ENCODE data around the gene AKAP8L.
A peak's percentile ranks its signal among the peaks of the same experiment; 100 is the strongest.

The AKAP8L gene, protein sequence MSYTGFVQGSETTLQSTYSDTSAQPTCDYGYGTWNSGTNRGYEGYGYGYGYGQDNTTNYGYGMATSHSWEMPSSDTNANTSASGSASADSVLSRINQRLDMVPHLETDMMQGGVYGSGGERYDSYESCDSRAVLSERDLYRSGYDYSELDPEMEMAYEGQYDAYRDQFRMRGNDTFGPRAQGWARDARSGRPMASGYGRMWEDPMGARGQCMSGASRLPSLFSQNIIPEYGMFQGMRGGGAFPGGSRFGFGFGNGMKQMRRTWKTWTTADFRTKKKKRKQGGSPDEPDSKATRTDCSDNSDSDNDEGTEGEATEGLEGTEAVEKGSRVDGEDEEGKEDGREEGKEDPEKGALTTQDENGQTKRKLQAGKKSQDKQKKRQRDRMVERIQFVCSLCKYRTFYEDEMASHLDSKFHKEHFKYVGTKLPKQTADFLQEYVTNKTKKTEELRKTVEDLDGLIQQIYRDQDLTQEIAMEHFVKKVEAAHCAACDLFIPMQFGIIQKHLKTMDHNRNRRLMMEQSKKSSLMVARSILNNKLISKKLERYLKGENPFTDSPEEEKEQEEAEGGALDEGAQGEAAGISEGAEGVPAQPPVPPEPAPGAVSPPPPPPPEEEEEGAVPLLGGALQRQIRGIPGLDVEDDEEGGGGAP

DNA sequence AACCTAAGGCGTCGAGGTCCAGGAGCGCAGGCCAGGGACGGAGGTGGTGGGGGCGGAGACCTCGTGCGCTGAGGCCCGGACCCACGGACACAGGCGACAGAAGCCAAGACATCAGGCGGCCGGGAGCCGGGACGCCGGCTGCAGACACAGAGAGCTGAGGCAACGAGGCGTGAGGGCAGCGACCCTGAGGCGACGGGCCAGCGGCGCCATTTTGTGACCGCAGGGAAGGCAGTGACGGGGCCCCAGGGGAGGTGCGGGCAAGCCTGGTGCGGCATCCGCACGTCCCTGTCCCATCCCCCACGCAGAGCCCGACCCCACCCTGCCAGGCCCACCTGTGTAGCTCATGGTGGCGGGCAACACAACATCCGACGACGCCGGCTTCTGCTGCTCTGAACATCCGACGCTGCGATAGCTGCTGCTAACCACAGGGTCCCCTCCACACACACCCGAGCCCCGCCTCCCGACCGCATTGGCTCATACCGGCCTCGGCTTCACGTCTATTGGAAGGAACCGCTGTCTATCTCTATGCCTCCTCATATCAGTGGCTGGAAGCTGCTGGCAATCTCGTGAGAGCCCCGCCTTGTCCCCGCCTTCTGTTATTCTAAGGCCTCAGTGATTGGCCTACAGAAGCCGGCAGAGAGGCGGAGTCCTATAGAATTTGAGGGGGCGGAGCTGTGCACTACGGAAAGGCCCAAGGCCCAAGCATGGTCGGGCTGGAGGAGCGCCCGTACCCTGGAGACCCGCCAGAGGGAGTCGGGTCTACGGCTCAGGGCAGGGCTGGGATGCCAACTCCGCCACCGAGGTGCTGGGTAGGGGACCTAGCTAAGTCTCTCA lies at the start of gene AKAP8L:
AKAP8L (minus strand) TSS at position 410 of the 834 bp plus-strand sequence; CDS start at position 345, 65 bp downstream.
- DNase-seq, result peak; percentile 99

DNA sequence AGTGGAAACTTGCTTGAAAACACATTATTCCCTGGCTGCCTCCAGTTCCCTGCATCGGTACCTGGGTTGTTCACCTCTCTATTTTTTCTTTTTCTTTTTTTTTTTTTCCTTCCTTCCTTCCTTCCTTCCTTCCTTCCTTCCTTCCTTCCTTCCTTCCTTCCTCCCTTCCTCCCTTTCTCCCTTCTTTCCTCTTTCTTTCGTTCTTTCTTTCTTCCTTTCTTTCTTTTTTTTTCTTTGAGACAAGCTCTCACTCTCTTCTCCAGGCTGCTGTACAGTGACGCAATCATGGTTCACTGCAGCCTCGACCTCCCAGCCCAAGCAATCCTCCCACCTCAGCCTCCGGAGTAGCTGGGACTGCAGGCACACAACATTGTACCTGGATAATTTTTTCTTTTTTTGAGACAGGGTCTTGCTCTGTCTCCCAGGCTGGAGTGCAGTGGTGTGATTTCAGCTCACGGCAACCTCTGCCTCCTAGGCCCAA lies 49.0 kb upstream of the AKAP8L start:
- no peak for DNase-seq

DNA sequence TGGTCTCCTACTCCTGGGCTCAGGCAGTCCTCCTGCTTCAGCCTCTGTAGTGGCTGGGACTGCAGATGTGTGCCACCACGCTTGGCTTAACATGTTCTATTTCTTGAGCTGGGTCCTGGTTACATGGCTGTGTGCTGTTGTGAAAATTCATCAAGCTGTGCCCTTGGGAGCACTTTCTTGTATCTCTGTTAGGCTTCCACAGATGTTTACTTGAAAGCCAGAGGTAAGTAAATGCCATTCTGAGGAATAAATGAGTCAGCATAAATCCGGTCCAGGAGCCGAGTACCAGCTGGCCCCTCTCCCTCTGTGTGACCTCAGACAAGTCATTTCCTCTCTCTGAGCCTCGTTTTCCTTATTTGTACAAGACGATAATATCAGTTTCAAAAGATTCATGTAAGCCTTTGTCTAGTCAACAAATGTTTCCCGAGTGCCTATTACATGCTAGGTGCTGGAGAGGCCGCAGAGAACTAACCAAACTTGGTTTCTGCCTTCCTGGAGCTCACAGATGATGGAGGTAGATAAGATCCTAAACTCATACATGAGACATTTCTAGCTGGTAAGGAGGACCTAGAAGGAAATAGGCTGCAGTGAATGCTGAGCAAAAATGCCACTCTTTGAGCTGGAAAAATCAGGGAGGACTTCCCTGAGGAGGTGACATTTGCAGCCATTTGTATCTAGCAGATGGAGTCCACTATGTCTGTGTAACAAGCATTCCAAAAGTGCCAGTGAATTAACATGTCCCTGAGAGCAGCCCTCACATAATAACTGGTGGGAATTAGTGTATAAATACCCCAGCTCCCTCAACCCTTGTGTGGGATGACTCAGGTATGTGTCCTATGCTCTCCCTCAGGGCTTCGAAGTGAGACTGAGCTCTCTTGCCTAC lies 48.3 kb upstream of the AKAP8L start:
- DNase-seq, result no peak

DNA sequence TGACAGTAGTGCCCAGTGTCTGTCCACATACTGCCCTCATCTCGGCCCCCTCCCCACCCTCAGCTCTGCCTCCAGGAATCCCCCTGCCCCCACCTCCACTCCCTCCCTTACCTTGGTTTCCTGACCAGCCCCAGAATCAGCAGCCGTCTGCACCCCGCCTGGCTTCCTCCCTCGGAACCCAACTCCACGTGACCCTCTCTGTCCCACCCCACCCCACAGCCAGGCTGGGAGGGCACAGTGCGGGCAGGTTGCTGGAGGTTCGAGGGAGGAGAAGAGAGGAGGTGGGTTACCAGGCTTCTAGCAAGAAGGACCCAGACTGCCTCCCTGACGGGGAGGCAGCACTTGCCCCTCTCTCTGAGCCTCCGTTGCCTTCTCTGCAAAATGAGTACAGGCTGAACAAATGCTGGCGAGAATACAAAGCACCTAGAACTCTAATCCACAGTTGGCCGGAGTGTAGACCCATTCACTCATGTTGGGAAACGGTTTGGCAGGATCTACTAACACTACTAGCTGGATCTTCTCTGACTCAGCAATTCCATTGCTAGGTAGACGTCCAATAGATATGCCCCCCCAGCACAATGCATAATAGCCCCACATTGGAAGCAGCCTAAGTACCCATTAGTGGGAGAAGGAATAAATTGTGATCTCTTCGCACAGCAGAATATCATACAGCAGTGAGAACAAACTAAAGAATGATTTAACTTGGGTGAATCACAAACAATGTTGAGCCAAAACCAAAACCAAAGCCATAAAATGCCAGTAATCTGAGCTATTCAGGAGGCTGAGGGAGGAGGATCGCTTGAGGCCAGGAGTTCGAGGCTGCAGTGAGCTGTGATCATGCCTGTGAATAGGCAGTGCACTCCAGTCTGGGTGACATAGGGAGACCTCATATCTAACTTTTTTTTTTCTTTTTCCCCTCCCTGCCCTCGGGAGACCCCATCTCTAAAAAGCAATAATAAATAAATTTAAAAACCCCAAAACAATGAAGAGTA lies 45.9 kb upstream of the AKAP8L start, which contains the start of gene RASAL3:
RASAL3 (minus strand) TSS at position 151 of the 992 bp plus-strand sequence. CDS start 186 bp downstream, outside the sequence.
- DNase-seq, result no peak

DNA sequence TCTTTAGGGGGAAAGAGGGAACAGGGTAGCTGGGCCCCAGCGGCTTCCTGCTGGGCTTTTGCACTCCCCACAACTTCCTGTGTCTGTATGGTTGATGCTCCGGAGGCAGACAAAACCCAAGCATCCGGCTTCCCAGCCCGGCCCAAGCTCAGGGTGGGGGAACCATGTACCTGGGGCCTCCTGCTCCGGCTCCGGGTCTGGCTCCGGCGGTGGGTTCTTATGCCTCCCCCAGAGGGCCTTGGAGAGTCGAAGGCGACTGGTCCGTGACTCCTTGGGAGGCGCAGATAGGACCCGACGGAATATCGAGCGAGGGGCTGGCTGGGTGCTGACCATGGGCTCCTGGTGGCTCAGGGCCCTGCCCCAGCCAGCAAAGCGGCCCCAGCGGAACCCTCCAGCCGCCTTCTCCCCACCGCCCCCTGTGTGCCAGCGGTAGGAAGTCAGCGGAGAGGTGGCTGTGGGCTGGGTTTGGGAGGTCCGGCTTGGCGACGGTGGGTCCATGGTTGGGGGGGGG lies 45.1 kb upstream of the AKAP8L start:
- no peak for DNase-seq

DNA sequence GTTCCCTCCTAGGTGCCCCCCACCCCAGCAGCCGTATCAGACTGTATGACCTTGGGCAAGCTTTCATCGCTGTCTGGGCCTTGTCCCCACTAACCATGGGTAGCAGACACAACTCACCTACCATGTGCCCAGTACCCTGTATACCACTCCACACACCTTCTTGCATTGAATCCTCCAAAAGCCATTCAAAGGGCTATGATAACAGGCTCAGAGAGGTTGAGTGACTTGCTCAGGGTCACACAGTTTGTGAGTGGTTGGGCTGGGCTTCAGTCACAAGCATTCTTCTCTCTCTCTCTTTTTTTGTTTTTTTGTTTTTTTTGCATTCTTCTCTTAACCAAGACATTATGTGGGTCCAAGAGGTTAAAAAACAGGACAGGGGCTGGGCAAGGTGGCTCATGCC lies 42.9 kb upstream of the AKAP8L start:
- no peak for DNase-seq

DNA sequence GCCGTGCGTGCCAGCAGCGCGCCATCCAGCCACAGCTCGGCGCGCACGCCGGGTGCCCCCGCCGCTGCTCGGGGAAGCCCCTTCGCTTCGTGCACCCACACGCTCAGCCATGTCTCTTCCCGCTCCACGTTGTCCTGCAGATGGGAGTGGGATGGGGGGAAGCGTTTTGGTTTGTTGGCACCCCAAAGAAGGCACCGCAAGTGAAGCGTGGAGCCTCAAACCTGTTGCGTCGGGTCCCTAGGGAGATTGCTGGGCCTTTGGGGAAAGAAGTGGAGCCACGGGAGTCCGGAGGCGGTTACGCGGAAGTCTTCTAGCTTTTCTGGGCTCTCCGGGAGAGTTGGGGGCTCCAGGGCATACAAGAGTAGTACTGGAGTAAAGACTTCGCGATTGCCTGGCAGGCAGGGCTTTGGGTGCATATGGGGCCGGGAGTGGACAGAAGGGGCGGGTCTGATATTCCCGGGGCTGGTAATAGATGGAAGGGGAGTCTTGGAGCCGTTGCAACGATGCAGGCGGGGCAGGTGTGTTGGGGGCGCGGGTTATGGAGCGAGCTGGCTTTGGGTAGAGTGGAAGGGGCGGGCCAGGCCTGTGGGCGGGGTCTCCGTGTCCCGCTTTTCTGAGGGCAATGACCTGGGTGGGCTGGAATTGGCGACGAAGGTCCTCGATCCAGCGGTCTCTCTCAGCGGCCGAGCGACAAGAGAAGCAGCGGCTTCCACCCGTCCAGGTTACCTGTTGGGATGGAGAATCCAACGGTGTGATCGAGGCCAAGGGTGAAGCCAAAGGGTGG lies 39.1 kb upstream of the AKAP8L start:
- DNase-seq, result no peak

DNA sequence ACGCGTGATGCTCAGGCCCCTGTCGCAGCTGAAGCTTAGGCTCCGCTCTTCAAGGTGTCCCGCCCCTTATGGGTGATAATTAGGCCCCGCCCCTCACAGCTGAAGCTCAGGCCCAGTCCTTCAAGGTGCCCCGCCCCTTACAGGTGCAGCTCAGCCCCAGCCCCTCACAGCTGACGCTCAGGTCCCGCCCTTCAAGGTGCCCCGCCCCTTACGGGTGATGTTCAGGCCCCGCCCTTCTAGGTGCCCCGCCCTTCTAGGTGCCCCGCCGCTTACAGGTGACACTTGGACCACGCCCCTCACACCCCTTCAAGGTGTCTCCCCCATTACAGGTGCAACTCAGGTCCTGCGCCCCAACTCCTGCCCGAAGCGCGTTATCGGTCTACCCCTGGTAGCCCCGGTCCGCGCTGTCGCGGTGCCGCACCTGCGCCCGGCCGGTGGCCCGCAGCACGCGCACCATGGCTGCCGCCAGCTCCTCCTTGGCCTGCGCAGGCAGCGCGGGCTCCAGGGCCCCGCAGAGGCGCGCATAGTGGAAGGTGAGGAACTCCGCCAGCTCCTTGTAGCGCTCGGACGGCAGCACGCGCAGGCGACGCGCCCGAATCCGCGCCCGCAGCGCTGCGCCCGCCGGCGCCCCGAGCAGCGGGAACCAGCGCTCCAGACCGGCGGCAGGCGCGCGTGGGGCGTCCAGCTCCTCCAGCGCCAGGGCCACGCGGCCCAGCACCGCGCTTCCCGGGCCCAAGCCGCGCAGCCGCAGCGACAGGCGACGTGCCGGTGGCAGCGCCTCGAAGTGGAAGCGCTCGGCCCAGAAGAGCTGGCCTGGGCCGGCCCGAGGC lies 38.3 kb upstream of the AKAP8L start:
- DNase-seq, result no peak

DNA sequence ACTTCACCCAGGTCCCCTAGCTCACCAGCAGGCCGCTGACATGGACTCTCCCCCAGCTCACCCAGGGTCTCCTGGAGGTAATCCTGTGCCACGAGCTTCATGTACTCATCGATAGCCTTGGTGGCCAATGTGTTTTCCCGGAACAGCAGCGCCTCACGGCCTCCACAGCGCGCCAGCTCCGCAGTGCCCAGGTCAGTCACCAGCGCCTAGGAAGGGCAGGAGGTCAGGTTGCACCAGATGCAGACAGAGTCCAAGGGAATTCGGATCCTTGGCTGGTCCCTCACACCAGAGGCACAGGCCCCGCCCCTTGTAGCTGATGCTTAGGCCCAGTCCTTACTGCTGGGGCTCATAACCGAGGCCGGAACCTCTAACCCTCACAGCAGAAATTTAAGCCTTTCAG lies 37.7 kb upstream of the AKAP8L start:
- DNase-seq, result no peak

DNA sequence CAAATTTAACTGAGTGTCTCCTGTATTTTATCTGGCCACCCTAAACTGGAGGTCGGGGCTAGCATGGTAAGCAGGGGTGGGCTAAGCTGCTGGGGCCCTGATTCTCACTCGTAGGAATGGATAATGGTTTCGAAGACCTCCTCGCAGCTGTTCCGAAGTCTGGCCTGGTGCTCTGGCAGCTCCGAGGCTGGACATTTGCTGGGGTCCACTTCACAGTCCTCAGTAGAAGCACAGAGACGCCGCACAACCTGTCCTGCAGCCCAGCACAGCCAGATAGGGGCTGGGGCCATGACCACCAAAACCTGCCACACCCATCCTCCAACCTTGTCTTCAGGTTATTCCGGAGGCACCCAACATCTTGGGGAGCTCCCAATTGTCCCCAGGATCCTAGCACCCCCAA lies 37.2 kb upstream of the AKAP8L start:
- DNase-seq, result no peak

DNA sequence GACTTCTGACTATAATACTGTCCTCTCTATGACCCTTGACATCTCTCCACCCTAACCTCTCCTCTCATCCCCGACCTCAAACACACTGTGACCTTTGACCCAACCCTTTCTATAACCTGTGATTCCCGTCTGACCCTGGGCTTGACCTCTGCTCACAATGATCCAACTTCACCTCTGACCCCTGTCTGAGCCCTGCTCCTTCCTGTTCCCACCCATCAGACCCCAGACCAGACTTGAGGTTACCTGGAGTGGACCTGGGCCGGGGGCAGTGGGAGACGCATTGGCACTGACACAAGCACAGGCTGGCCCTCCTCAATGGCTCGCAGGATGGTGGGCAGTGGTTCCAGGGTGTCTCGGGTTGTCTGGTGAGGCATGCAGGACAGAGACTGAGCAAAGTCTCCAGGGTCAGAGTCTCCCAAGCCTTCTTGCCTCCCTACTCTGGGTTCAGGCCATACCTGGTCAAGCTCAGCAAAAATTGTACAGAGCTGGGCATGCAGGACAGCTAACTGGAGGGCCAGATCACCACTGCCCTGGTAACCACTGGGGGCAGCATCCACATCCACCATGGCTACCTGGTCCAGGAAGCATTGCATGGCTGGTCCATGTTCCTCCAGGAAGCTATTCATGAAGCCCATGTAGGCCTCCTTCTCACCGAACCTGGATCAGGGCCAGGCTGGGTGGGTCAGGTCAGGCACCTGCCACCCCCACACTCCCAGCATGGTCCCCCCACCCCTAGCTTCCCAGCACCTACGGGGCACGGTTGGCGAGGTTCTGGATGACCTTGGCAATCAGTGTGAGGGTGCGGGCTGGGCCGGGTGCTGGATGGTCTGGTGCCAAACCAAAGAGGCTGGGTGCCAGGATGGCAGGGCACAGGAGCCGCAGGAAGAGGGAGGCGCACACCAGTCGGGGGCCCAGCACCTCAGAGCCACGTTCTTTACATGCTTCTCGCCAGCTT lies 35.4 kb upstream of the AKAP8L start:
- DNase-seq, result no peak

DNA sequence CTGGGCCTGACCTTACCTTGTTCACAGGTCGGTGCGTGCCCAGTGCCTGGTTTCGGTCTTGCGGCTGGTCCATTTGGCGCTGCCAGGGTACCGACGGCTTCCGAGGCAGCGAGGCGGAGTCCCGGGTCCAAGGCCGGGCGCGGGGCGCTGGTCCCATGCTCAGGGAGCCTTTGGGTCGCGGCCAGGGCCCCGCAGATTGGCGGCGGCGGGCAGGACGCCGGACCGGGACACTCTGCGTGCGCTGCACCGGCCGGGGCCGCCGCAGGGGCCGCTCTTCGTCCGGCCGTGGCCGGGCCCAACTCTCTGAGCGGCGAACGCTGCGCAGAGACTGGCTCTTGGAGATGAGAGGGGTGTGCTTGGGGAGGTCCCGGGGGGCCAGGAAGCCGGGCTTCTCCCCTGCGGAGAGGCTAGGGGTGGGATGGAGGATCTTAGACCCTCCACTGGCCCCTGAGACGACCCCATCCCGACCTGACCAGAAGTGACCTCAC lies 34.3 kb upstream of the AKAP8L start:
- DNase-seq, result no peak

DNA sequence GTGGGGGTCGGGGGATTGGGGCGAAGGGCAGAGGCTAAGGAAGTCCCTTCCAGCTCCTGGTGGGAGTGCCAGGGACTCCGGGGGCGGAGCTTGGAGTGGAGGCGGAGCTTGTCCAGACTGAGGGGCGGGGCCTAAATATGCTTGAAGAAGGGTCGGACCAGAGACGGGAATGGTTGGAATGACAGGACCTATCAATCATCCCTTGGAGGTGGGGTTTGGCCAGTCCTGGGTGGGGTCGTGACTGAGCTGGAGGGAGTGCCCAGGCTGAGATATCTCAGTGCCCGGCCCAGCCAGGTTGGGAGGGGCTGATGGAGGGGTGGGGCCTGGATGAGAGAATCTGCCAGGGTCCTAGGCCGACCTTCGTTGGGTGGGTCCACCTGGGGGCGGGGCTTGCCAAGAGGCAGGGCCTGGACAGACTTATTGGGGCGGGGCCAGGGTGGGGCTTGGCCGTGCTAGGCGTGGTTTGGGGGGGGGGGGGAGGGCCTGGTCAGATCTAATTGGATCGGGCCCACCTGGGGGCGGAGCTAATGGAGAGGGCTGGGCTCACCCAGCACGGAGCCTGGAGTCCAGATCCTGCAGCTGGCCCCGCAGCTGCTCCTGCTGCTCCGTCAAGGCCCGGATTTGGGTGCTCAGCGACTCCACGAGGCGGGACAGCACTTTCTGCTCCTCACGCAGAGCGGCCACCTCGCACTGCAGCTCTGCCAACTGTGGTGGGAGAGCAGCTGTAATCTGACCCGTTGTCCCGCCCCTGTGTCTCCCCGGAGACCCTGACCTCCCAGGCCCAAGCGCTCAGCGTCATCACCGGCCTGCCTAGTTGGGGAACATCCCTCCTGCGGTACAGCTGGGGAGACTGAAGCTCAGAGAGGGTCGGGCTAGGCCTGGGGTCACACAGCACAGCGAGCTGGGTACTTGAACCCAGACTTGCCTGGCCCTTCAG lies 33.6 kb upstream of the AKAP8L start:
- DNase-seq, result peak; percentile 80

DNA sequence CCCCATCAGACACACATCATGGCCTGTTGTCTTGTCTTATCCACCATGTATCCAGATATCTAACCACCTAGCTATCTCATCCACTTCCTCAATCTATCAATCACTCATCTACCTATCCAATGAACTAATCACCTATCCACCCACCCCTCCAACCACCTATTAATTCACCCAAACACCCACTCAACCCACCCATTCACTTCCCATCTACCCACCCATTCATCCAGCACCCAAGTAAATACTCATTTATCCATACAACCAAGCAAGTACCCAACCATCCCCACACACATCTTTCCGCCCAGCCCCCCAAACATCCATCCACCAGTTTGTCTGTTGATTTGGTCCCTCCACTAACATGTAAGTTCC lies 31.7 kb upstream of the AKAP8L start:
- DNase-seq, result no peak

DNA sequence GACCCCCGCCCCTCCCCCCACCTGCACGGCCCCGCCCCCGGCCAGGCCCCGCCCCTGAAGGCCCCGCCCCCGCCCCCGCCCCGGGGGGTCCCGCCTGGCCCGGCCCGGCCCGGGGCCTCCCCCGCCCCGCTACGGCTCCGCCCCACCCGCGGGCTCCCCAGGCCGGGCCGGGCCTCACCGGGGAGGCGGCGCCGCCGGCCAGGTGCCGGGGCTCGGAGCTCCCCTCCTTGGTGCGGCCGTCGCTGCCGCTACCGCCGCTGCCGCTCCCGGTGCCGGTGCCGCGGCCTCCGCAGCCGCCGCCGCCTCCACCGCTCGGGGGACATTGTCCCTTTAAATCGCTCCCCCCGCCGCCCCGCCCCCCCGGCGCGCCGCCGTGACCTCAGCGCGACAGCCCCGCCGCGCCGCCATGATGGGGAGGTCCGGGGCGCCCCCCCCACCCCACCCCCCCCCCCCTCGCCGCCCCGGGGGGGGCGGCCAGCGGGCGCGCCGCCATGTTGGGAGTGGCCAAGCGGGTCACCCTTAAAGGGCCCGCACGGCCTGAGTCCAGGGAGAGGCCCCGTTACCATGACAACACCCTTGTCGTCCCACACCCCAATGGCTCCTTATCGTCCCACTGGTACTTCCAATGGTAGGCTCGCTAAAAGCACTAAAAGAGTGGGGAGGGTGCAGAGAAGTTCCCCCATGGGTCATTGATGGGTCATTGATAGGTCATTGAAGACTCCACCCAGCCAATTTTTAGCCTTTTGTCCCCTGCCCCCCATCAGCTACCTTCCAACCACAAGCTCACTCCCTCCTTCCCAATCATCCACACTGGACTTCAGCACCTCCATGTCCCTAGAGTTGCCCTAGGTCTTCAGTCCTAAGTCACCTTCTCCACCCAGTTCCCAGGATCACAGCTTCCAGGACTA lies 31.1 kb upstream of the AKAP8L start, which contains the start of gene WIZ:
WIZ (minus strand) TSS at position 337 of the 908 bp plus-strand sequence. CDS start 1,649 bp downstream, outside the sequence.
- DNase-seq, result peak; percentile 69

Data from NCI-H1436 (cell line).